Activated CD8-positive, alpha-beta memory T cell treated with anti-CD3 and anti-CD28 coated beads, Interleukin-2, amount 10 ng/mL, durations not matched to agents 7 days and 5 days (primary cell): Measurements from ENCODE around the gene CRABP1. TPM values are rescaled to one million over a fixed set of nuclear protein-coding genes. Genes with fewer than 3 reads are reported as not detected.

Source experiments
- ATAC-seq: fragments of 150-1000 bp; cut with Tn5 transposase; one replicate; pipeline ENCODE4 v1.10.0; 2021; ENCODE audit warnings: moderate library complexity
- CTCF ChIA-PET: fragments of 350-600 bp; sonication (Branson Sonifier 250); formaldehyde crosslinking; loops from one replicate; lab custom pipeline; 2021; ENCODE audit warnings: antibody characterized with exemption; lab: Charles Lee
- DNase-seq: peaks from one replicate; pipeline ENCODE4 v3.0.0-alpha.2; 2020
- H3K27ac Mint-ChIP-seq: one replicate; pipeline ENCODE4 v1.8.0; 2021; ENCODE audit warnings: mild to moderate bottlenecking, mixed read lengths
- H3K27me3 Mint-ChIP-seq: one replicate; pipeline ENCODE4 v1.8.0; 2021; ENCODE audit warnings: mixed read lengths
- H3K36me3 Mint-ChIP-seq: one replicate; pipeline ENCODE4 v1.8.0; 2021; ENCODE audit warnings: mild to moderate bottlenecking, mixed read lengths
- H3K4me1 Mint-ChIP-seq: one replicate; pipeline ENCODE4 v1.8.0; 2021; ENCODE audit warnings: mixed read lengths
- H3K4me3 Mint-ChIP-seq: one replicate; pipeline ENCODE4 v1.8.0; 2021; ENCODE audit warnings: mild to moderate bottlenecking, moderate library complexity, mixed read lengths
- H3K9me3 Mint-ChIP-seq: one replicate; pipeline ENCODE4 v1.8.0; 2022; ENCODE audit warnings: low read depth, mixed read lengths
- total RNA-seq, 2 experiments: library from RNA; stranded (reverse); gene quantifications; one replicate each; pipeline ENCODE4 v1.2.3, GENCODE V29; 2021

The CRABP1 gene
- total RNA-seq, 2 experiments from 2014 or later, result not detected

GRCh38 chr15:78322243-78322642 is 17.9 kb upstream of the CRABP1 start:
- no peak overlapping the region for H3K27ac Mint-ChIP-seq
- H3K4me3 Mint-ChIP-seq, result no peak overlapping the region
- CTCF ChIA-PET, result interaction anchor here (1.2 kb wide), 1 partner anchor 14 kb away, joined by 4 read pairs; no protein-coding TSS in a partner anchor
- DNase-seq (no peak), ATAC-seq (no peak)
- no peaks in the 10 kb centered on the region for H3K36me3 Mint-ChIP-seq
- no peaks in the 10 kb centered on the region for H3K9me3 Mint-ChIP-seq
- no peaks in the 10 kb centered on the region for H3K27me3 Mint-ChIP-seq
- no peaks in the 10 kb centered on the region for H3K4me1 Mint-ChIP-seq

- no peak for ATAC-seq
- Mint-ChIP-seq H3K27me3 (no peaks in the 10 kb centered on the region), H3K27ac (no peak overlapping the region), H3K4me1 (no peaks in the 10 kb centered on the region), H3K36me3 (no peaks in the 10 kb centered on the region), H3K9me3 (no peaks in the 10 kb centered on the region), H3K4me3 (no peak overlapping the region)
- DNase-seq, result no peak
- CTCF ChIA-PET, result interaction anchor here (1.2 kb wide), 1 partner anchor 15 kb away, joined by 4 read pairs; no protein-coding TSS in a partner anchor
Measured at GRCh38 chr15:78322724-78323521, 17.2 kb upstream of the CRABP1 start.

GRCh38 chr15:78323693-78324092 is 16.5 kb upstream of the CRABP1 start:
- DNase-seq, result no peak
- Mint-ChIP-seq H3K4me1 (no peaks in the 10 kb centered on the region), H3K27me3 (no peaks in the 10 kb centered on the region), H3K36me3 (no peaks in the 10 kb centered on the region), H3K27ac (no peak overlapping the region), H3K9me3 (no peaks in the 10 kb centered on the region), H3K4me3 (no peak overlapping the region)
- CTCF ChIA-PET, result no interaction called here
- no peak for ATAC-seq

- Mint-ChIP-seq H3K9me3 (no peaks in the 10 kb centered on the region), H3K36me3 (no peaks in the 10 kb centered on the region), H3K27ac (no peak overlapping the region), H3K27me3 (no peaks in the 10 kb centered on the region), H3K4me1 (no peaks in the 10 kb centered on the region), H3K4me3 (no peak overlapping the region)
- DNase-seq (no peak), ATAC-seq (no peak)
- CTCF ChIA-PET, result no interaction called here
Measured at GRCh38 chr15:78324144-78324543, 16.0 kb upstream of the CRABP1 start.

GRCh38 chr15:78325092-78325843 is 14.9 kb upstream of the CRABP1 start:
- H3K4me1 Mint-ChIP-seq, result peaks cover 2% of the 10 kb centered on the region
- H3K27ac Mint-ChIP-seq, result no peak overlapping the region
- no peaks in the 10 kb centered on the region for H3K9me3 Mint-ChIP-seq
- CTCF ChIA-PET, result no interaction called here
- no peaks in the 10 kb centered on the region for H3K36me3 Mint-ChIP-seq
- ATAC-seq, result no peak
- no peaks in the 10 kb centered on the region for H3K27me3 Mint-ChIP-seq
- no peak for DNase-seq
- H3K4me3 Mint-ChIP-seq, result no peak overlapping the region

- H3K27ac Mint-ChIP-seq, result no peak overlapping the region
Measured at GRCh38 chr15:78327466-78327865, 12.7 kb upstream of the CRABP1 start.

GRCh38 chr15:78329625-78330024 is 10.5 kb upstream of the CRABP1 start:
- CTCF ChIA-PET, result interaction anchor here (1.0 kb wide), 1 partner anchor 92 kb away, joined by 3 read pairs; no protein-coding TSS in a partner anchor
- no peak for DNase-seq
- ATAC-seq, result peak; percentile 66

More at GRCh38 chr15:78327466-78327865, 12.7 kb upstream of the CRABP1 start:
- Mint-ChIP-seq H3K27me3 (no peaks in the 10 kb centered on the region), H3K4me3 (no peak overlapping the region), H3K36me3 (no peaks in the 10 kb centered on the region), H3K9me3 (no peaks in the 10 kb centered on the region), H3K4me1 (peaks cover 2% of the 10 kb centered on the region)
- DNase-seq (no peak), ATAC-seq (no peak)
- CTCF ChIA-PET, result no interaction called here

GRCh38 chr15:78334845-78335244 is 5.3 kb upstream of the CRABP1 start:
- Mint-ChIP-seq H3K36me3 (no peaks in the 10 kb centered on the region), H3K27ac (no peak overlapping the region), H3K27me3 (peaks cover 28% of the 10 kb centered on the region), H3K4me3 (no peak overlapping the region), H3K4me1 (peaks cover 1% of the 10 kb centered on the region), H3K9me3 (no peaks in the 10 kb centered on the region)
- ATAC-seq, result no peak
- CTCF ChIA-PET, result no interaction called here
- no peak for DNase-seq

More at GRCh38 chr15:78329625-78330024, 10.5 kb upstream of the CRABP1 start:
- no peaks in the 10 kb centered on the region for H3K9me3 Mint-ChIP-seq
- H3K27ac Mint-ChIP-seq, result no peak overlapping the region
- no peaks in the 10 kb centered on the region for H3K36me3 Mint-ChIP-seq
- peaks cover 2% of the 10 kb centered on the region for H3K4me1 Mint-ChIP-seq
- no peak overlapping the region for H3K4me3 Mint-ChIP-seq
- peaks cover 6% of the 10 kb centered on the region for H3K27me3 Mint-ChIP-seq

GRCh38 chr15:78335985-78336384 is 4.2 kb upstream of the CRABP1 start:
- Mint-ChIP-seq H3K36me3 (no peaks in the 10 kb centered on the region), H3K27me3 (peaks cover 39% of the 10 kb centered on the region), H3K4me3 (no peak overlapping the region), H3K4me1 (peaks cover 7% of the 10 kb centered on the region), H3K9me3 (no peaks in the 10 kb centered on the region), H3K27ac (no peak overlapping the region)
- ATAC-seq, result no peak
- CTCF ChIA-PET, result no interaction called here
- DNase-seq, result no peak

- no peak for DNase-seq
- Mint-ChIP-seq H3K27ac (no peak overlapping the region), H3K4me1 (peaks cover 8% of the 10 kb centered on the region), H3K27me3 (peaks cover 60% of the 10 kb centered on the region), H3K4me3 (no peak overlapping the region), H3K36me3 (no peaks in the 10 kb centered on the region), H3K9me3 (no peaks in the 10 kb centered on the region)
- CTCF ChIA-PET, result no interaction called here
- no peak for ATAC-seq
Measured at GRCh38 chr15:78338781-78339180, 1.4 kb upstream of the CRABP1 start.

GRCh38 chr15:78339559-78339958 is 594 bp upstream of the CRABP1 start:
- peaks cover 8% of the 10 kb centered on the region for H3K4me1 Mint-ChIP-seq
- CTCF ChIA-PET, result no interaction called here
- DNase-seq (no peak), ATAC-seq (no peak)
- no peaks in the 10 kb centered on the region for H3K36me3 Mint-ChIP-seq
- H3K27ac Mint-ChIP-seq, result no peak overlapping the region
- H3K9me3 Mint-ChIP-seq, result no peaks in the 10 kb centered on the region
- no peak overlapping the region for H3K4me3 Mint-ChIP-seq
- H3K27me3 Mint-ChIP-seq, result peaks cover 63% of the 10 kb centered on the region

- Mint-ChIP-seq H3K27me3 (peaks cover 71% of the 10 kb centered on the region), H3K4me3 (no peak overlapping the region), H3K36me3 (no peaks in the 10 kb centered on the region), H3K4me1 (peaks cover 8% of the 10 kb centered on the region), H3K27ac (no peak overlapping the region), H3K9me3 (no peaks in the 10 kb centered on the region)
- ATAC-seq, result no peak
- DNase-seq, result no peak
- CTCF ChIA-PET, result no interaction called here
Measured at GRCh38 chr15:78341057-78341987, 1.2 kb downstream of the CRABP1 start.

GRCh38 chr15:78342021-78342420 is 1.9 kb downstream of the CRABP1 start:
- no peaks in the 10 kb centered on the region for H3K36me3 Mint-ChIP-seq
- H3K27me3 Mint-ChIP-seq, result peaks cover 76% of the 10 kb centered on the region
- H3K4me1 Mint-ChIP-seq, result peaks cover 8% of the 10 kb centered on the region
- no peaks in the 10 kb centered on the region for H3K9me3 Mint-ChIP-seq
- CTCF ChIA-PET, result no interaction called here
- no peak for DNase-seq
- no peak for ATAC-seq
- no peak overlapping the region for H3K4me3 Mint-ChIP-seq
- H3K27ac Mint-ChIP-seq, result no peak overlapping the region
